ENCODE measurements around the gene USP25. TPM values are rescaled to one million over a fixed set of nuclear protein-coding genes. Genes with fewer than 3 reads are reported as not detected.

USP25 gene
- total and polyA plus RNA-seq, 2 experiments from 2014 or later: 11.8 to 49.2 TPM

- TF ChIP-seq EZH2 (IDR thresholded peaks at IDR 0.05; ENCODE audit: low read depth, unreplicated experiment): no peak
- no peak for TF ChIP-seq STAT1 (IDR thresholded peaks at IDR 0.05; ENCODE audit: unreplicated experiment)
- TF ChIP-seq JUNB (IDR thresholded peaks at IDR 0.05; ENCODE audit: unreplicated experiment): no peak
Measured at GRCh38 chr21:15928196-15928595, 198.4 kb downstream of the USP25 start (continued).

GRCh38 chr21:15928686-15929425, 199.1 kb downstream of the USP25 start:
- H3K36me3 ChIP-seq (ENCODE audit: insufficient read depth): no peaks in the 10 kb centered on the region
- no peaks in the 10 kb centered on the region; the same call in 1 of the 2 replicates for H3K9me2 ChIP-seq (ENCODE audit: insufficient read depth)
- DNase-seq (ENCODE audit: low spot score) (no peak), ATAC-seq (no peak)
- no peak overlapping the region for H2AFZ ChIP-seq
- H3K4me3 ChIP-seq: no peak overlapping the region
- H3K27me3 ChIP-seq (ENCODE audit: insufficient read depth): no peaks in the 10 kb centered on the region
- no peak overlapping the region for H3K27ac ChIP-seq (ENCODE audit: low read depth)
- Mint-ChIP-seq H3K27me3 (ENCODE audit: insufficient read depth, low read depth, poor library complexity) (no peaks in the 10 kb centered on the region), H3K4me3 (no peak overlapping the region), H3K36me3 (ENCODE audit: low read depth) (peaks cover 3% of the 10 kb centered on the region; the same call in 1 of the 3 replicates), H3K9me3 (peaks cover 3% of the 10 kb centered on the region; the same call in 2 of the 3 replicates), H3K4me1 (no peaks in the 10 kb centered on the region), H3K27ac (no peak overlapping the region)
- no peaks in the 10 kb centered on the region for H3K4me1 ChIP-seq (ENCODE audit: insufficient read depth)
- no peaks in the 10 kb centered on the region for H4K20me1 ChIP-seq (replicated peaks; ENCODE audit: insufficient read depth)
- H3K79me2 ChIP-seq (replicated peaks; ENCODE audit: insufficient read depth): no peaks in the 10 kb centered on the region
- no peaks in the 10 kb centered on the region for H3F3A ChIP-seq (replicated peaks; ENCODE audit: low read depth)
- no peak overlapping the region for H3K4me2 ChIP-seq
- TF ChIP-seq REST (IDR thresholded peaks at IDR 0.05; ENCODE audit: unreplicated experiment) (no peak), ZNF114 (CRISPR knock-in tag; IDR thresholded peaks at IDR 0.05) (no peak), ETS1 (IDR thresholded peaks at IDR 0.05) (no peak), CTCF (conservative IDR thresholded peaks at IDR 0.05; ENCODE audit: low read depth in 2 of 2) (no peak), EZH2phosphoT487 (IDR thresholded peaks at IDR 0.05; ENCODE audit: unreplicated experiment) (no peak), ZNF462 (CRISPR knock-in tag; IDR thresholded peaks at IDR 0.05) (no peak), CREB1 (CRISPR knock-in tag; IDR thresholded peaks at IDR 0.05; ENCODE audit: low read depth) (no peak), ZNF331 (CRISPR knock-in tag; IDR thresholded peaks at IDR 0.05; ENCODE audit: low read depth) (no peak), NANOG (IDR thresholded peaks at IDR 0.05; ENCODE audit: borderline replicate concordance) (no peak), EZH2 (IDR thresholded peaks at IDR 0.05; ENCODE audit: low read depth, unreplicated experiment) (no peak), STAT1 (IDR thresholded peaks at IDR 0.05; ENCODE audit: unreplicated experiment) (no peak)

Data from GM23338 (cell line).